HCT116 (cell line): ENCODE results near the gene LKAAEAR1. TPM values are rescaled to one million over a fixed set of nuclear protein-coding genes. Genes with fewer than 3 reads are reported as not detected.

Experiments
- ATAC-seq: fragments of 200-7000 bp; cut with Tn5 transposase; 2 replicates; pipeline ENCODE4 v1.9.1; 2020; ENCODE audit warnings: mild to moderate bottlenecking, moderate library complexity
- BruUV-seq: library from RNA; stranded (reverse); fragments of 400-500 nt; replicated peaks from 2 replicates; lab custom pipeline; 2021; lab: Mats Ljungman, UMichigan
- CTCF ChIA-PET: fragments of 300-600 bp; sonication (Branson Sonifier 250); formaldehyde crosslinking; loops from one replicate; lab custom pipeline; 2021; ENCODE audit warnings: antibody characterized with exemption; lab: Charles Lee
- POLR2A ChIA-PET: fragments of 300-600, 350-600 bp; sonication (Branson Sonifier 250); formaldehyde crosslinking; loops from one replicate; lab custom pipeline; 2021; ENCODE audit warnings: antibody characterized with exemption; lab: Charles Lee
- RAD21 ChIA-PET, 2 experiments: fragments of 300-600 bp; sonication (Branson Sonifier 250); formaldehyde crosslinking; loops; one replicate each; lab custom pipeline; 2023; ENCODE audit warnings: low total read pairs in 2 of 2; ENCODE audit not compliant: uncharacterized antibody in 2 of 2, unreplicated experiment in 2 of 2, low non-redundant PET in 1 of 2; lab: Charles Lee
- DNase-seq: peaks from one replicate; pipeline ENCODE4 v3.0.0-alpha.2; 2010; ENCODE audit warnings: low read depth, low spot score
- H2AFZ ChIP-seq: fragments of 200-600 bp; shearing (Covaris generic), sonication (generic); 2 replicates; pipeline ENCODE4 v1.6.1; 2017; ENCODE audit warnings: low read depth, mixed run types, mixed read lengths, antibody characterized with exemption, low read length; ENCODE audit not compliant: poor library complexity, severe bottlenecking
- H3K27ac ChIP-seq: 2 replicates; pipeline ENCODE4 v1.5.1; 2012; ENCODE audit warnings: low read depth, low read length
- H3K27me3 ChIP-seq: fragments of 200-600 bp; sonication (generic); 2 replicates; pipeline ENCODE4 v1.6.1; 2016; ENCODE audit warnings: mixed run types, low read length, mixed read lengths; ENCODE audit not compliant: insufficient read depth
- H3K36me3 ChIP-seq, 2 experiments: fragments of 200-500 bp in 1 of 2; fragments of 200-600 bp in 1 of 2; sonication (Bioruptor generic) in 1 of 2; sonication (generic) in 1 of 2; 2 replicates each; pipeline versions ENCODE4 v1.5.1 to v1.6.1; 2014 to 2016; ENCODE audit warnings: low read length in 2 of 2, inconsistent platforms in 1 of 2, mixed read lengths in 1 of 2, mixed run types in 1 of 2; ENCODE audit not compliant: insufficient read depth in 2 of 2, control insufficient read depth in 1 of 2
- H3K4me1 ChIP-seq, 2 experiments: fragments of 200-600 bp in 1 of 2; sonication (generic) in 1 of 2; 2 replicates each; pipeline versions ENCODE4 v1.5.1 to v1.6.1; 2012 to 2017; ENCODE audit warnings: low read length in 2 of 2, inconsistent platforms in 1 of 2, mild to moderate bottlenecking in 1 of 2, mixed read lengths in 1 of 2, mixed run types in 1 of 2, moderate library complexity in 1 of 2; ENCODE audit not compliant: insufficient read depth in 2 of 2, control insufficient read depth in 1 of 2
- H3K4me2 ChIP-seq: fragments of 200-600 bp; sonication (generic); 2 replicates; pipeline ENCODE4 v1.6.1; 2017; ENCODE audit warnings: mixed run types, low read length, mixed read lengths
- H3K4me3 ChIP-seq, 2 experiments: fragments of 200-600 bp in 1 of 2; sonication (generic) in 1 of 2; replicated peaks in 1 of 2; 2 replicates each; pipeline ENCODE4 v1.5.1; 2011 to 2016; ENCODE audit warnings: low read length in 2 of 2, control low read depth in 1 of 2, low read depth in 1 of 2, mild to moderate bottlenecking in 1 of 2, mixed read lengths in 1 of 2, mixed run types in 1 of 2
- H3K79me2 ChIP-seq: fragments of 200-600 bp; sonication (generic); 2 replicates; pipeline ENCODE4 v1.6.1; 2017; ENCODE audit warnings: mild to moderate bottlenecking, mixed run types, low read length, moderate library complexity, mixed read lengths; ENCODE audit not compliant: insufficient read depth
- H3K9ac ChIP-seq: fragments of 200-600 bp; sonication (generic); 2 replicates; pipeline ENCODE4 v1.6.1; 2016; ENCODE audit warnings: low read length, mixed read lengths
- H3K9me2 ChIP-seq: fragments of 200-600 bp; sonication (generic), shearing (Covaris generic); 2 replicates; pipeline ENCODE4 v1.6.1; 2017; ENCODE audit warnings: mixed run types, mild to moderate bottlenecking, moderate library complexity; ENCODE audit not compliant: insufficient read depth
- H3K9me3 ChIP-seq, 2 experiments: fragments of 200-500 bp in 1 of 2; fragments of 200-600 bp in 1 of 2; sonication (Bioruptor generic) in 1 of 2; sonication (generic) in 1 of 2; 2 replicates each; pipeline ENCODE4 v1.6.1; 2014 to 2017; ENCODE audit warnings: low read length in 2 of 2, mixed read lengths in 2 of 2, inconsistent platforms in 1 of 2, low read depth in 1 of 2, mild to moderate bottlenecking in 1 of 2, mixed run types in 1 of 2, moderate library complexity in 1 of 2; ENCODE audit not compliant: control insufficient read depth in 1 of 2, insufficient read depth in 1 of 2
- H4K20me1 ChIP-seq: fragments of 200-600 bp; sonication (generic), shearing (Covaris generic); 2 replicates; pipeline ENCODE4 v1.6.1; 2017; ENCODE audit warnings: mixed run types, mild to moderate bottlenecking, moderate library complexity; ENCODE audit not compliant: insufficient read depth
- CBX3 ChIP-seq: IDR thresholded peaks from 2 replicates; pipeline ENCODE4 v1.6.1; 2012; ENCODE audit warnings: low read depth
- EGR1 ChIP-seq: IDR thresholded peaks from 2 replicates; pipeline ENCODE4 v1.6.1; 2012; ENCODE audit warnings: low read depth
- EZH2 ChIP-seq: fragments of 200-600 bp; sonication (generic); IDR thresholded peaks from 2 replicates; pipeline ENCODE4 v1.6.1; 2017; ENCODE audit warnings: antibody characterized with exemption, mixed run types
- JUND ChIP-seq: IDR thresholded peaks from 2 replicates; pipeline ENCODE4 v1.6.1; 2012
- MAX ChIP-seq: IDR thresholded peaks from 2 replicates; pipeline ENCODE4 v1.6.1; 2012
- POLR2A ChIP-seq: IDR thresholded peaks from 2 replicates; pipeline ENCODE4 v1.7.0; 2011; ENCODE audit warnings: borderline replicate concordance; ENCODE audit not compliant: insufficient read depth, insufficient read length; ENCODE audit errors: extremely low read depth
- POLR2AphosphoS5 ChIP-seq: IDR thresholded peaks from 2 replicates; pipeline ENCODE4 v1.6.1; 2011; ENCODE audit warnings: mild to moderate bottlenecking, low read depth, low read length, moderate library complexity
- RAD21 ChIP-seq: IDR thresholded peaks from 2 replicates; pipeline ENCODE4 v1.6.1; 2012; ENCODE audit warnings: low read depth, mild to moderate bottlenecking
- REST ChIP-seq: IDR thresholded peaks from 2 replicates; pipeline ENCODE4 v1.6.1; 2012; ENCODE audit warnings: low read depth
- SIN3A ChIP-seq: IDR thresholded peaks from 2 replicates; pipeline ENCODE4 v1.6.1; 2012; ENCODE audit warnings: low read depth
- SP1 ChIP-seq: IDR thresholded peaks from 2 replicates; pipeline ENCODE4 v1.6.1; 2012; ENCODE audit warnings: low read depth
- SRF ChIP-seq: IDR thresholded peaks from 2 replicates; pipeline ENCODE4 v1.6.1; 2012; ENCODE audit warnings: low read depth
- TCF7L2 ChIP-seq: IDR thresholded peaks from 2 replicates; pipeline ENCODE4 v1.7.0; 2011; ENCODE audit warnings: borderline replicate concordance, inconsistent platforms; ENCODE audit not compliant: insufficient read depth, insufficient read length; ENCODE audit errors: extremely low read depth
- ZFX ChIP-seq: fragments of 450-650 bp; IDR thresholded peaks from 2 replicates; pipeline ENCODE4 v1.6.1; 2017
- ZNF274 ChIP-seq: fragments of 200-500 bp; sonication (Bioruptor generic); IDR thresholded peaks from 2 replicates; pipeline ENCODE4 v1.6.1; 2014; ENCODE audit warnings: mild to moderate bottlenecking, low read depth, low read length, inconsistent platforms
- intact Hi-C: fragments of 100-400 bp; cut with micrococcal nuclease; formaldehyde crosslinking; loops from 2 replicates; pipeline ENCODE4 v1.10.0; 2022
- total RNA-seq: library from RNA; stranded (reverse); gene quantifications from one replicate; pipeline ENCODE4 v1.2.1, GENCODE V29; 2021; ENCODE audit not compliant: unreplicated experiment
- TF ChIP-seq, protein P1 (sequence below): IDR thresholded peaks from 2 replicates; pipeline ENCODE4 v1.6.1; 2012
- TF ChIP-seq, protein P2 (sequence below): IDR thresholded peaks from 2 replicates; pipeline ENCODE4 v1.6.1; 2011; ENCODE audit warnings: mild to moderate bottlenecking, low read length, moderate library complexity; ENCODE audit not compliant: insufficient replicate concordance; ENCODE audit errors: extremely low read depth
- TF ChIP-seq, protein P3 (sequence below), 3 experiments: fragments of 200-600 bp in 1 of 3; sonication (generic) in 1 of 3; IDR thresholded peaks in 2 of 3; conservative IDR thresholded peaks in 1 of 3; 2 replicates each; pipeline ENCODE4 v1.5.1; 2012 to 2017; ENCODE audit warnings: low read depth in 2 of 3, low read length in 2 of 3, antibody characterized with exemption in 1 of 3, borderline replicate concordance in 1 of 3, control low read depth in 1 of 3, mild to moderate bottlenecking in 1 of 3, mixed read lengths in 1 of 3, mixed run types in 1 of 3, moderate library complexity in 1 of 3; ENCODE audit not compliant: insufficient read depth in 1 of 3

LKAAEAR1 gene
- total RNA-seq, 1 experiment from 2014 or later: not detected

- Histone ChIP-seq H3K4me3 (no peak overlapping the region), H4K20me1 (no peaks in the 10 kb centered on the region), H3K79me2 (no peaks in the 10 kb centered on the region), H3K4me1 (peaks cover 5 to 7% of the 10 kb centered on the region in 2 experiments; a peak in 2 of 4 replicates), H3K27ac (no peak overlapping the region), H3K9me2 (no peaks in the 10 kb centered on the region), H2AFZ (no peak overlapping the region), H3K36me3 (no peaks in the 10 kb centered on the region), H3K9me3 (peaks cover 6% of the 10 kb centered on the region in 2 experiments; a peak in 2 of 4 replicates), H3K9ac (no peak overlapping the region), H3K27me3 (no peaks in the 10 kb centered on the region), H3K4me2 (no peak overlapping the region)
- DNase-seq (no peak), ATAC-seq (no peak)
- intact Hi-C loops: no loop called here
- TF ChIP-seq ZNF274 (no peak), SIN3A (no peak), POLR2A (no peak), EGR1 (no peak), SP1 (no peak), TCF7L2 (no peak), ZFX (no peak), RAD21 (no peak), CBX3 (no peak), JUND (no peak), MAX (no peak), POLR2AphosphoS5 (no peak), SRF (no peak), EZH2 (no peak), REST (no peak)
- TF ChIP-seq, protein P1, sequence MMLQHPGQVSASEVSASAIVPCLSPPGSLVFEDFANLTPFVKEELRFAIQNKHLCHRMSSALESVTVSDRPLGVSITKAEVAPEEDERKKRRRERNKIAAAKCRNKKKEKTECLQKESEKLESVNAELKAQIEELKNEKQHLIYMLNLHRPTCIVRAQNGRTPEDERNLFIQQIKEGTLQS: no peak
- TF ChIP-seq, protein P2, sequence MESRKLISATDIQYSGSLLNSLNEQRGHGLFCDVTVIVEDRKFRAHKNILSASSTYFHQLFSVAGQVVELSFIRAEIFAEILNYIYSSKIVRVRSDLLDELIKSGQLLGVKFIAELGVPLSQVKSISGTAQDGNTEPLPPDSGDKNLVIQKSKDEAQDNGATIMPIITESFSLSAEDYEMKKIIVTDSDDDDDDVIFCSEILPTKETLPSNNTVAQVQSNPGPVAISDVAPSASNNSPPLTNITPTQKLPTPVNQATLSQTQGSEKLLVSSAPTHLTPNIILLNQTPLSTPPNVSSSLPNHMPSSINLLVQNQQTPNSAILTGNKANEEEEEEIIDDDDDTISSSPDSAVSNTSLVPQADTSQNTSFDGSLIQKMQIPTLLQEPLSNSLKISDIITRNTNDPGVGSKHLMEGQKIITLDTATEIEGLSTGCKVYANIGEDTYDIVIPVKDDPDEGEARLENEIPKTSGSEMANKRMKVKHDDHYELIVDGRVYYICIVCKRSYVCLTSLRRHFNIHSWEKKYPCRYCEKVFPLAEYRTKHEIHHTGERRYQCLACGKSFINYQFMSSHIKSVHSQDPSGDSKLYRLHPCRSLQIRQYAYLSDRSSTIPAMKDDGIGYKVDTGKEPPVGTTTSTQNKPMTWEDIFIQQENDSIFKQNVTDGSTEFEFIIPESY: no peak
- TF ChIP-seq, protein P3, sequence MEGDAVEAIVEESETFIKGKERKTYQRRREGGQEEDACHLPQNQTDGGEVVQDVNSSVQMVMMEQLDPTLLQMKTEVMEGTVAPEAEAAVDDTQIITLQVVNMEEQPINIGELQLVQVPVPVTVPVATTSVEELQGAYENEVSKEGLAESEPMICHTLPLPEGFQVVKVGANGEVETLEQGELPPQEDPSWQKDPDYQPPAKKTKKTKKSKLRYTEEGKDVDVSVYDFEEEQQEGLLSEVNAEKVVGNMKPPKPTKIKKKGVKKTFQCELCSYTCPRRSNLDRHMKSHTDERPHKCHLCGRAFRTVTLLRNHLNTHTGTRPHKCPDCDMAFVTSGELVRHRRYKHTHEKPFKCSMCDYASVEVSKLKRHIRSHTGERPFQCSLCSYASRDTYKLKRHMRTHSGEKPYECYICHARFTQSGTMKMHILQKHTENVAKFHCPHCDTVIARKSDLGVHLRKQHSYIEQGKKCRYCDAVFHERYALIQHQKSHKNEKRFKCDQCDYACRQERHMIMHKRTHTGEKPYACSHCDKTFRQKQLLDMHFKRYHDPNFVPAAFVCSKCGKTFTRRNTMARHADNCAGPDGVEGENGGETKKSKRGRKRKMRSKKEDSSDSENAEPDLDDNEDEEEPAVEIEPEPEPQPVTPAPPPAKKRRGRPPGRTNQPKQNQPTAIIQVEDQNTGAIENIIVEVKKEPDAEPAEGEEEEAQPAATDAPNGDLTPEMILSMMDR (IDR thresholded peaks at IDR 0.05 in 2 of 3, conservative IDR thresholded peaks at IDR 0.05 in 1 of 3; ENCODE audit: borderline replicate concordance in 1 of 3, insufficient read depth in 1 of 3, low read depth in 2 of 3, low read length in 2 of 3): no peak
- no TSS peak for BruUV-seq
- POLR2A ChIA-PET: interaction anchor here (0.5 kb wide), 1 partner anchor 36 kb away, joined by 4 read pairs; no protein-coding TSS in a partner anchor
- CTCF ChIA-PET: no interaction called here
- RAD21 ChIA-PET: no interaction called here
Observed at GRCh38 chr20:64086801-64087200, 2.6 kb upstream of the LKAAEAR1 start.
